GM19372 (cell line): ENCODE measurements around the gene RBMS3.

ENCODE experiments used
- ATAC-seq: cut with Tn5 transposase; IDR thresholded peaks from one replicate; pipeline ENCODE4 v1.9.1; 2021; ENCODE audit warnings: mild to moderate bottlenecking, low read depth, moderate library complexity; ENCODE audit not compliant: unreplicated experiment

RBMS3 gene

DNA sequence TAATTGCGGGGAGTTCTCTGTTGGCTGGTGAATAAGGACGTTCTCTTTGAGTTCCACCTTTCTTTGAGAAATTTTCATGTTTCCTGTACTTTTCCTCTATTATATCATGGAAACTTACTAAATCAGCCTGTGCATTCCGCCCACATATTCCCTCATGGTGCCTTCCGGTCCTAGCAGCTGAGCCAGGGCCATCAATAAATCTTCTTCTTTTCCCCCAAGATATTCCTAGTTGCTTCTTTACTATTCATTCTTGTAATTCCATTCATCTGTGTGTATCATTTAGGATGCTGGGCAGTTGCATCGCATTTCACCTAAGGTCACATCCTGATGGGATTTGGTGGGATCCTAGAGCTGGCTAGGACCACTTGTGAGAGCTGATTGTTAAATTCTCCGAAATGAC lies 139.2 kb downstream of the RBMS3 start:
- no peak for ATAC-seq

DNA sequence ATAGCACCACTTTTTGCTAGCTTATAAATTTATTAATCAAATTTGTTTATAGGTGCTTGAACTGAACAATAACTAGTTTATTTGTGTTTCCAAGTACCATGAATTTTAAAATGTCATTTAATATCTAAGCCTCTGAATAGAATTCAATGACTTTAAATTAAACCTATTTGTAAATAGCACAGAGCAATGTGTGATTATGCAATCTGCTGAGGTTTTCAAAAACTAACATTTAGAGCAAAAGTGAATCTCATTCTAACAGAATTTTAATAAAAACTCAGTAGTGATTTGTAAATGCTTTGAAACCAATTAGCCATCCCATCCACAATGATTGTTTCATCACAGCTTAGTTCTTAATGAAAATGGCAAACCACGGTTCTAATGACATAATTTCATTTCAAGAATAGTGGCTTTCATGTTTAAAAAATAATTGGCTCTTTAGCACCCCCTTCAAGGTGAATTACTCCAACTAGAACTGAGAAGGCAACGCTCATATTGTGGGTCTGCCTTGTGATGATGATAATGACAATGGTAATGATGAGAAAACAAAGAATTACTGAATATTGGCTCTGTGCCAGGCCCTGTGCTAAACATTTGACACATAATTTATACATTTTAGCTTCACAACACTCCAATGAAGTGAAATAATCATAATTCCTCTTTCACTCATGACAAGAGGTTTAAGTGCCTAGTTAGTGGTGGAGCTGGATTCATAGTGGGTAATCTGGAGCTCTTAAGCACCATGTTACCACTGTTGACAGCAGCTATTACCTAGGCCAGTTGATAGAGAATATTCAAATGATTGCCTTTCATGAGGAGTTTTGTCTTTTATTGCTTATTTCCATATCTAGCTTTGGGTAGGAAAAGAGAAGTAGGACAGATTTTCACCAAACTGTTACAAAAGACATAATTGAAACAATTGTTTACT lies 145.7 kb downstream of the RBMS3 start:
- ATAC-seq: no peak

DNA sequence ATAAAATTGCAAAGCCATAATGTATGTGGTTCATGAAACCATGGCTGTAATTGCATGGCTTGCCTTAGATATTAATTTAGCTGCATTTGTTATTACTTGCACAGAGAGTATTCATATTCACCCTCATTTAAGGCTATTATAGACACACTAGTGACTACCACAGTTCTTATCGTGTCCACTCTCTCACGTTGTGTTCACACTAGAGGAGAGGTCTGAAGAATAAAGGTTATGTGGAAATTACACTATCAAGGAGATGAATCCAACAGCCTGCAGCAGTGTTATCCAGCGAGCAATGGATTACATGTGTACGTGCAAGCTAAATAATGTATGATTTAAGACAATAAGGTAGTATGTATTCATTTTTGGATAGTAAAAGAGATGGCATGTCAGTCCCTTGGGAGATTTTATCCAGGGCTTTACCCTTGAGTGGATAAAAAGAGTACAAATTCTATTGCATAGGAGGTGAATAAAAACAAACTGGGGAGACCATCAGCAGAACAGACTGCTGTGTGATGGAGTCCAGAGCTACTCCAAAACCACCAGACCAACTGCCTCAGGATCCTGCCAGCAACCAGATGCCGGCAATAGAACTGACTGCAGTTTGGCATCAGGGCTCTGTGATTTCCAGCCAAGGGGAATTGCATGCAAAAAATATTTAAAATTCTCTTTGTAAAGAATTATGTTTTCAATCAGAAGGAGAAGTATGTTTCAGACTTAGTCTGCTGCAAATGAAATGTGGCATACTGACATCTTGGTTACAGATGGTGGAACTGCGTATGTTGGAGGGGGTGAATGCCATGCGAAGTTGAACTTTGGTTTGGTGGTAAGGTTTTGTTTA lies 146.6 kb downstream of the RBMS3 start:
- ATAC-seq: no peak

DNA sequence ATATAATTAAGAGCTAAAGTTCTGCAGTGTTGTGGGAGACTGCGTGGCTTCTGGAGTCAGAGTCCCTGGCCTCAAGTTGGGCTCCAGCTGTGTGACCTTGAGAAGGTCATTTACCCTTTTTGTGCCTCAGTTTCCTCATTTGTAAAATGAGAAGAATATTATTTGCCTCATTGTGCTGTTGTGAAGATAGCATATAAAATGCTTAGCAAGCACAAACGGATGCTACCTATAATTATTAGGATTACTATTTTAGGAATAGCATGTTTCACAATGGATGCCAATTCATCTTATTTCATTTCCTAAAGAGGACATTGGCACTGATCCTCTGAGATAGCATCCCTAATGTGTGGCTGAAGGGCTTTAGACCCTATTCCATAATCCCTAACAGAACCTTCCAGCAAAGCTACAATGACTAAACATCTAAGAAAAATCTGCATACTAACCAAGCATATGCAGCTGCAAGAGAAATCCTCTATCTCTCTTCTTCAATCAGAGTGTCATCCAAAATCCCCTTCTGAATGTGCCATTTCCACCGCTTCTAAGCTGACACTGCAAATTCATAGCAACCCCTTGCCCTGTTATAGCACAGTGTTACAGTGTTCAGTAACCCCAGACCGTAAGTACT lies 148.3 kb downstream of the RBMS3 start:
- no peak for ATAC-seq

DNA sequence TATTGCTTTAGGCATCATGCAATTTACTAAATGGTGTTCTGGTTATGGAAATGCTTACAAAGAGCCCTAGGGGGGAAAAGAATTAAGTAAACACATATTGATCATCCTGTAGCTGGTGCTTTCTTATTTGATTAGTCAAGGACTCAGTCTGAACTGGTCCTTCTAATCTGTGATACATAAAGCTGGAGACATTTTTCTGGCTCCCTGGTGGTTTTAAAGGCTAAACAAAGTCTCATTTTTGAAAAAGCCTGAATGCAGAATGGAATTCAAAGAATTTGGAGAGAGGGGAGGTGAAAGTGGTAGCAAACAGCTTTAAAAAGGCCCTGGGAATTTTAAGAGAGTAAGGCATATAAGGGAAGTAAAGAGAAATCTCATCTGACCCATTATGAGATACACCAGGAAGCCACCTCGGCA lies 149.7 kb downstream of the RBMS3 start:
- ATAC-seq: no peak

DNA sequence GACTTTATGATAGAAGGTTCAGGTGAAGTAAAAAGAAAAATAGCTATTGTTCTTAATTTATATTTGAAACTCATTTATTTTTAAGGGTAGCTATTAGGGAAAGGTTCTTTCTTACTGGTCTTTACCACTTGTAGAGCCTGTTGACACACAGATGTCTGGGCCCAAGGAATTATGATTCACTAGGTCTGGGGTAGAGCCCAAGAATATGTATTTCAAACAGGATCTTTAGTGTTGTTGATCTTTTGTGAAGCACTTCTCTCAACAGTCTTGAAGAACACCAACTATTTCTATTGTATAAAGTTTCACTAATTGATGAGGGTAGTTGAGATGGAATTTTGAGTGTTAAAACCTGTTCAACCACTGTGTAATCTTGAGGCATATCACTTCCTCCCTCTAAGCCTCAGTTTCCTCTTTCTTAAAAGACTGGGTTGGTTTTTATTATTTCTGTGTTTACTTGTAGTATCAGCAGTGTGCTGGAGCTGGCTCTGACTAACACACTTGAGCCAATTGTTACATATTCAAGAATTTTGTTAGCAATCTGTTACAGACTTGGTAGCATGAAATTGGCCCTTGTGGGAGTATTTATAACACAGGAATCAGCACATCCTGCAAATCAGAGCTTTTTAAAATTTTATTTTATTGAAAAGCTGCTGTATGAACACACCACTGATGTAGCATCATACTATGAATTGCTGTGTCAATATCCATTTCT lies 155.9 kb downstream of the RBMS3 start:
- no peak for ATAC-seq

DNA sequence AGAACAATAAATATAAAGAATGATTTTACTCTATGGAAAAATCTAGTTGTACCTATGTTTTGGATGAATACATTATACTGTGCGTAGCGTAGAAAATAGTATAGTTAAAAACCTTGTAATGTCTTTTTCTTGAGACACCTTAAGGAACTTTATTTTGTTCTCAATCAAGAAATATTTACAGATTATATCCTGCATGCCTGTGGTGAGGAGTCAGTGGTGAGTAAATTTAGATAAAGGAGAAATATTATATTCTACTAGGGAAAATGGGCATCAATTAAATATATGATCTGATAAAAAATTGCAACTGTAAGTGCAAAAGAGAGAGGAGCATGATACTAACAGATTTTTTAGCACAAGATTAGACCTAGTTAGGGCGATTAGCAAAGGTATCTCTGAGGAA lies 157.7 kb downstream of the RBMS3 start:
- ATAC-seq: no peak

DNA sequence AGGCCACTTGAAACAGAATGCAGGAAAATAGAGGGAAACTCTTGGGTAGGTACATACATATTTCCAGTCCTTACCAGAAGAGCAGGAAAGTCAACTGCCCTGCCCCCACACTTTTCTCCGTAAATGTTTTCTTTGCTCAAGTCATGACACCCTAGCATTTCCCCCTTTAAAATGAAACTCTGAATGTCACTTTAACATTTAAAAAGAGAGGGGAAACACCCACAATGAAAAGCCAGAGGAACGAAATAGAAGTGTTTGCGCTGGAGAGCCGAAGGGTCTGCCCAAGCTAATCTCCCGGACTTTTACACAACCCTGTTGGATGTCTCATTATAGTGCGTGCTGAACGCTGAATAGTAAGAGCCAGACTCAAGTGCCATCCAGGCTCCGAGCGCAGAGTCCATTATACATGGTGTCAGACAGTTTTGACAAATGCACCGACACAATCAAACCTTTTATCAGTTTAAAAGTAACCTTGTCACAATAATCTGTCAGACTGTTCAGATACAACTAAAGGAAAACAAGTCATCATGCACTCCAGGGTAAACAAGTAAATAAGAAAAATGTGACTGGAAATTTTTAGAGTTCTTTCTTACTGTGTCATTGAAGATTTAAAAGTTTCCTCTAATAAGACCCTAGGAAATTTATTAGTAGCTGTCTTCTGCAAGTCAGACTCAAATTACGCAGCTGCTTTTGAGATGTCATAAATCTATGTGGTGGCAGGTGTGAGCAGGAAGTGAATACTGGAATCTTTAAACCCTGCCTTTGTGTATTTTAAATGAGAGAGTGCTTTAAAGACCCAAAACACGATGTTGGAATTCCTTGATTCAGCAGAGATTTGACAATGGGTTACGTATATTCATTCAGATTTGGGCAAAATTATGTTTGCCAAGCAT lies 159.8 kb downstream of the RBMS3 start:
- no peak for ATAC-seq

DNA sequence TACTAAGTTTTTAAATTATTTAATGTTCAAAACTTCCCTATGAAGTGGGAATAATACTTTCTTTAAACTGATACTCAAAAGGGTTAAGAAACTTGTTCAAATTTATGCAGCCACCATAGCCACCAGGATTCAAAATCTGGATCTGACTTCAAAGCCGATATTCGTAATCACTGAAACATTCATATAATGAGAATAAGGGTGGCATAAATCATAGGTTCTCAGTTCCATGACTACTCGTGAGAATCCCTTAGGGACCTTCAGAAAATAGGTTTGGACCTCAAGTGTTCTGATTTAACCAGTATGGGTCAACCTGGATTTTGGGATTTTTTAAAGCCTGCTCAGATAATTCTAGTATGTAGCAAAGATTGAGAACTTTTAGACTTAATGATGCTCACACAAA lies 160.6 kb downstream of the RBMS3 start:
- no peak for ATAC-seq

DNA sequence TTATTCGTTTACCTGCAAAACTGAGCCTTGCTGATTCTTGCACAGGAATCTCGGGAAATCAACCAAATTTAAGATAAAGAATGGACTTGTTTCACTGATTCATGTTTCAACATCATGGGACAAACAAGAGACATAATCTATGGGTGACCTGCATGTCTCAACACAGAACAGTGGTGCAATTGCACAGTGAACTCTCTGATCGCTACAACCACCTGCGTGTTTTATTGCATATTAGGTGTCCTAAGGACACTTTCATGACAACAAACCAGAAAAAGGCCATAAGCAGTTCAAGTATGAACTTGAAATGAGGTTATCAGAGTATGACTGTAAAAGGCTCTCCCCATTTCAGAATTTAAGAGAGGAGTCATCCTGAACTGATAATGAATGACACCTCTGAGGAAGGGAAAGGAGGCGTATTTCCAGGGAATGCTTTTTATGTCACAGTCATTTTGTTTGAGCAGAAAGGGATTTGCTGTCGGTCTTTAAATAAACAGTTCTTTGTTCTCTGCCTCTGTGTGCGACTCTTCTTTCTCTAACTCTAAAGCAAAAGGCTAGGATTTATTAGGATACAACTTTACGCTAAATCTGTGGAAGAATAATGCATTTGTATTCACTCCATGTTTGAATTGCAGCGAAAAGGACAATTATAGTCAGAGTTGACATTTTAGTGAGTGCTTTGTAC lies 167.2 kb downstream of the RBMS3 start:
- ATAC-seq: no peak

DNA sequence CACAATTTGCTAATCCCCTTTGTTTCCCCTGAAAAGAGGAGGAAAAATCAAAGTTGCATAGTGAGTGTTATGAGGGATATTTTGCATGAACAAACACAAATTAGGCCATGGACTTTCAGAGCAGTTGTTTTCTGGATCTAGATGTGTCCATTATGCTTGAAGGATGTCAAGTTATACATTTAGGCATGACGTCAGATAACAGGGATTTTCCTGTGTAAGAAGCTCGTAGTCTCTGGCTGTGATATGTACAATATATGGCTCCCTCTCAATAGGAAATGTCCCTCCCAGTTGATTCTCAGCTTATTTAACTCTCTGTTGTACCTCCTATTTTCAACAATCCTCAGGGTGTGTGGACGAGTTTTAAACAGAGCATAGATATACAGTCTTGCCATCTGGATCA lies 171.0 kb downstream of the RBMS3 start:
- ATAC-seq: no peak

DNA sequence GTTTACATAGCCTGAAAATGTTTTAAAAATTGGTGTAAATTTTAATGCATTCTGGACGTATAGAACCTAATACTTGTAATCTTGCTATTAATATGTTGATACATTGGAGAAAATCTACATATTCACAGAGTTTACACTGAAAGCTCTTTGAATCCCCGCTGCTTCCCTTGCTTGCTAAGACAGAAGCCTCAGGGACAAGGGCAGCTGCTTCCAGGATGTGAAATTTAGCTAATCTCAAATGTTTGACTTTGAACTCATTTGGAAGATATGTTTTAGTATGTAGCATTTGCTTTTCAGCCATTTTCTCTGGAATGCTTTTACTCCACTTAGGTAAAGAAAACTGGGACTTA lies 172.0 kb downstream of the RBMS3 start:
- ATAC-seq: no peak

DNA sequence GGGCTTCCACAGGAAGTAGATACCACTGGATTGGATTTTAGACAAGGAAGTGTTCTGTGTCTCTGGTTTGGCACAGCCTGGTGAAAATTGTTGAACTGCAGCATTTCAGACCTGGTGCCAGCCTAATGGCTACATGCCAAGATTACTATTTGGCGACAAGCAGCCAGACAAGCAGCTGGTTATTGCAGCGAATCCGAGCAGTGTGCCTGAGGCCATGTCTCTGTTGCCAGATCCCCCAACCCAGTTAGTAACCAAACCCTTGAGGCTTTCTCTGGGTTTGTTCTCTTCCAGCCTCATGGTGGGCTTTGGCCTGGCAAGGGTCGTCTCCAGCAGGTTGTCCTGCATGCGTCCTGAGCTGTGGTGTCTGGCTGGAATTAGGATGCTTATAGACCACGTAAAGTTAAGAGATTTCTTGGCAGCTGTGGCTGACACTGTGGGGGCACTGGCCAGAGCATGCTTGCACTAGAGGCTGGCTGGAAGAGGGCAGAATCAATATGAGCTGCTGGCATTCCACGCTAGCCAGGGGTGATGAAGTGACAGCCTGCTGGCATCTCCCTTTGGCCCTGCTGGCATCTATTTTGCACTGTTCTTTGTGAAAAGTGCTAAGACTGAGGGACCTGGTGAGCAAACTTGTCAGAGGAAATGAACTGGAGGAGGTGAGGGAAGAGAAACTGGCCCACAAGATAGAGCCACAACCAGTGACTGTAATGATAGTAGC lies 172.6 kb downstream of the RBMS3 start:
- no peak for ATAC-seq

DNA sequence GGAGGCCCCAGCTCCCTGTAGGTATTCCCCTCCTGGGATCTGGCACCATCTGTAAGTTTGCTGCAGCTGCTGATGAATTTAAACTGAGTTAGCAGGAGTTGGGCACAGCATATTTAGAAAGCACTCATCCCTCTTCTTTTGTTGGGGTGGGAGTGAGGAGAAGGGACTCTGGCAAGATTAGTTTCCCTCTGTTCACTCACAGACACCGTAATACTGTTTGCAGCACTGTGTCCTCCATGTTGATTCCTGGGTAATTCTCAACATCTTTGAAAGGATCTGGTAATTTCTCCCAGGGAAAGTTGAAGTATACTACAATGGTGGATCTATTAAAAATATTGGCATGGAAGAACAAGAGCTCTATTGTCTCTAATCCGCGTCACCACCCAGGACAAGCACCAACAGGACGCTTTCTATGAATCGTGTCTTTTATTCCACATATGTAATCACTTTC lies 173.3 kb downstream of the RBMS3 start:
- no peak for ATAC-seq

DNA sequence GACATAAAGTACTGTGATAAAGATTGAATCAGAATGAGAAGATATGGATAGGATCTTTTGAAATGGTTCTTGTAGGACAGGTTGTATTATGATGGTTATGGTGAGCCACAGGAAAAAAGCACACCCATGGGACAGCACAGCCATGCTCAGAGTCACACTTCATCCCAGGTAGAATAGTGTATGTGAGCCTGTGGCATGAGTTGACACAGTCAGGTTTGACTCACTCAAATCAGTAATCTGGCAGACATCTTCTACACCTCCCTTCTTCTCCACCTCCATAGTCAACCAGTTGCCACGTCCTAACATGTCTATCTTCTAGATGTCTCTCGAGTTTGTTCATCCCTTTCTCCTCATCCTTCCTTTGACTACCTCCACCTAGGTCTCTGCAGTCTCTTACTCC lies 176.0 kb downstream of the RBMS3 start:
- no peak for ATAC-seq

DNA sequence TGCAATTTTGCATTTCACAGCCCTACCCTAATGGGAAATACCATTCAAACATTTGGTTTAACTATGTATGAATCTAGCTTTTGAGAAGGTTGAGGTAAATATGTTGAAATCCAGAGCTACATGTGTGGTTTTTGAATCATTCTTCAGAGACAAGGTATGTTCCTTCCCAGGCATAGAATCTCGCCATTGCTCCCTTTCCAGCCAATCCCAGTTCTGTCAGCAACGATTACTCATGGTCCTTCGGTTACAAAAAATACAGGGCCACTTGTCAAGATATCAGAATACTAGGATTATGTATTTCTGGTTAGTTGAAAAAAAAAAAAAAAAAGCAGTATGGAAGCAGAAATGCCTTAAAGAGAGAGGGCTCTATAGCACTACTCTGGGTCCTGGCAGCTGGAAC lies 182.4 kb downstream of the RBMS3 start:
- no peak for ATAC-seq

DNA sequence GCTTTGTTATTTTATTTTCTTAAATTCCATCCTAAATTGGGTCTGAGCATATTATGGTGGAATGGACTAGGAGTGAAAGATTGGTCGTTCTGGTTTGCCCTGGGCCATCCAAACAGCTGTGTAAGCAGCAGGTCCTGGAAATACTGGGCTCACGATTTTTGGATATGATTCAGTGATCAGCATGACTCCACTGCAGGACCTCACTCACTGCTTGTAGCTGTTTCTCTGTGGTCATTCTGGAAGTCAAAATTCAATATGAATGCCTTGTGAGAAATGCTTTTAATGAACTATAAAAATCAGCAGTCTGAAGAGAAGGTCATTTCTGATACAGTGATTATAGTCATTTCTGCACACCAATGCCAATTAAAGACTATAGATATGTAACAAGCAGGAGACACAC lies 185.0 kb downstream of the RBMS3 start:
- ATAC-seq: no peak

DNA sequence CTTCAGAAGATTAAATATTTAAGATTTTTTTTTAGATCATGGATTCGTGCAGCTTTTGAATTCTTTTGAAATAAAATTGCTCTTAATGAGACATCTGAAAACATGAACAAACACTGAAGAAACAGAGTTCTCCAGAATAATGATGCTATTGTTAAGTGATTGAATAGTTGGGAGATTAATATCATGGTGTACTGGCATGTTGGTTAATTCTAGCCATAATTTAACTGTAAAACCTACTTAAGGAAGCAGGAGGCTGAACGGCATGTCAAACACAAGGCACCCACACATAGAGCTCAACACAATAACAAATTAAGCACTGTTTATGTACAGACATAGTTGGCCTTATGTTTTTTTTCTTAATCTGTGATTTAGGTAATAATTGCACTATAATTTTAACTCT lies 185.6 kb downstream of the RBMS3 start:
- no peak for ATAC-seq
